HepG2 (cell line): ENCODE results near the gene LINGO1. TPM values are rescaled to one million over a fixed set of nuclear protein-coding genes. Genes with fewer than 3 reads are reported as not detected.

Source experiments
- ATAC-seq: fragments of 200-7000 bp; cut with Tn5 transposase; 3 replicates; pipeline ENCODE4 v1.9.1; 2020; ENCODE audit warnings: mild to moderate bottlenecking, moderate library complexity
- BruUV-seq: library from RNA; stranded (reverse); fragments of 400-500 nt; replicated peaks from 2 replicates; lab custom pipeline; 2021; lab: Mats Ljungman, UMichigan
- CTCF ChIA-PET: fragments of 300-600 bp; formaldehyde crosslinking; extraction: SDS; loops from one replicate; lab custom pipeline; 2021; ENCODE audit warnings: low total read pairs, inconsistent platforms, low intra/inter-chr PET ratio; lab: Yijun Ruan, JAX
- POLR2A ChIA-PET: fragments of 350-600 bp; sonication (Branson Sonifier 250); formaldehyde crosslinking; loops from one replicate; lab custom pipeline; 2020; ENCODE audit warnings: antibody characterized with exemption, inconsistent platforms; lab: Yijun Ruan, JAX
- DNase-seq: peaks from one replicate; pipeline ENCODE4 v3.0.0-alpha.2; 2015; ENCODE audit warnings: low spot score
- FAIRE-seq: peaks from 3 replicates; lab custom pipeline; 2011; peaks lifted over from hg19 to GRCh38; lab: Jason Lieb, UNC
- H2AFZ ChIP-seq: one replicate; pipeline ENCODE4 v1.6.1; 2011; ENCODE audit warnings: low read length, inconsistent platforms
- H3K27ac ChIP-seq: fragments of 300-600 bp; 3 replicates; pipeline ENCODE4 v1.8.0; 2011; ENCODE audit warnings: mixed run types, mild to moderate bottlenecking, mixed read lengths, low read length, inconsistent platforms; ENCODE audit not compliant: insufficient read depth; ENCODE audit errors: extremely low read length
- H3K27me3 ChIP-seq, 2 experiments: fragments of 200-600 bp in 1 of 2; 2 replicates in 1 of 2; 3 replicates in 1 of 2; pipeline versions ENCODE4 v1.6.0 to v1.8.0; 2011; ENCODE audit warnings: low read length in 2 of 2, mild to moderate bottlenecking in 2 of 2, moderate library complexity in 2 of 2, inconsistent platforms in 1 of 2; ENCODE audit not compliant: insufficient read depth in 2 of 2, control insufficient read depth in 1 of 2
- H3K36me3 ChIP-seq, 2 experiments: fragments of 200-600 bp in 1 of 2; replicated peaks in 1 of 2; 2 replicates in 1 of 2; 3 replicates in 1 of 2; pipeline versions ENCODE4 v1.5.1 to v1.8.0; 2011; ENCODE audit warnings: low read length in 2 of 2, inconsistent platforms in 1 of 2; ENCODE audit not compliant: insufficient read depth in 2 of 2, control insufficient read depth in 1 of 2
- H3K4me1 ChIP-seq: 2 replicates; pipeline ENCODE4 v1.5.1; 2012; ENCODE audit warnings: low read length, inconsistent platforms; ENCODE audit not compliant: insufficient read depth
- H3K4me2 ChIP-seq: 2 replicates; pipeline ENCODE4 v1.6.0; 2011; ENCODE audit warnings: low read depth, low read length, inconsistent platforms
- H3K4me3 ChIP-seq, 3 experiments: fragments of 200-600 bp in 1 of 3; sonication (generic), shearing (Covaris generic) in 1 of 3; replicated peaks in 1 of 3; 2 replicates each; pipeline ENCODE4 v1.5.1; 2011 to 2016; ENCODE audit warnings: low read length in 3 of 3, inconsistent platforms in 2 of 3, low read depth in 2 of 3, mild to moderate bottlenecking in 2 of 3, control low read depth in 1 of 3, mixed read lengths in 1 of 3; ENCODE audit not compliant: insufficient read depth in 1 of 3
- H3K79me2 ChIP-seq: one replicate; pipeline ENCODE4 v1.6.1; 2011; ENCODE audit warnings: low read length, inconsistent platforms; ENCODE audit not compliant: insufficient read depth
- H3K9ac ChIP-seq: 2 replicates; pipeline ENCODE4 v1.6.0; 2011; ENCODE audit warnings: mild to moderate bottlenecking, low read depth, low read length, inconsistent platforms; ENCODE audit not compliant: insufficient read depth
- H3K9me3 ChIP-seq: 2 replicates; pipeline ENCODE4 v1.5.1; 2012; ENCODE audit warnings: mild to moderate bottlenecking, low read length
- H4K20me1 ChIP-seq: 2 replicates; pipeline ENCODE4 v1.6.0; 2011; ENCODE audit warnings: inconsistent platforms, mild to moderate bottlenecking, low read length, moderate library complexity; ENCODE audit not compliant: insufficient read depth
- FOXP1 ChIP-seq, 2 experiments: fragments of 450-650 bp in 1 of 2; IDR thresholded peaks; 2 replicates each; pipeline ENCODE4 v1.6.1; 2017 to 2018; ENCODE audit warnings: antibody characterized with exemption in 1 of 2
- NR2C2 ChIP-seq: sonication (generic); formaldehyde crosslinking; IDR thresholded peaks from 2 replicates; pipeline ENCODE4 v1.4.0; 2020; ENCODE audit warnings: missing genetic modification reagents, mild to moderate bottlenecking, moderate library complexity, borderline replicate concordance
- ZFP41 ChIP-seq: sonication (generic); formaldehyde crosslinking; IDR thresholded peaks from 2 replicates; pipeline ENCODE4 v1.4.0; 2020; ENCODE audit warnings: mild to moderate bottlenecking, missing genetic modification reagents, borderline replicate concordance
- ZNF124 ChIP-seq: sonication (generic); formaldehyde crosslinking; IDR thresholded peaks from 2 replicates; pipeline ENCODE4 v1.4.0; 2020; ENCODE audit warnings: missing genetic modification reagents
- ZNF24 ChIP-seq: fragments of 450-650 bp; IDR thresholded peaks from 2 replicates; pipeline ENCODE4 v1.6.1; 2017; ENCODE audit warnings: antibody characterized with exemption, mild to moderate bottlenecking
- WGBS: methylation state at CpG from one replicate; pipeline ENCODE4 v1.1.6; 2017; ENCODE audit warnings: low lambda C conversion rate; 5-methylcytosine and 5-hydroxymethylcytosine counted together
- in situ Hi-C: cut with HindIII; loops from 2 replicates; pipeline ENCODE4 v1.10.0; 2017; ENCODE audit warnings: low pct_unique_long_range_greater_than_20kb; ENCODE audit not compliant: extremely low pct_ligation_motif_present
- intact Hi-C: fragments of 100-400 bp; cut with micrococcal nuclease; formaldehyde crosslinking; loops from one replicate; pipeline ENCODE4 v1.10.0; 2022; ENCODE audit not compliant: unreplicated experiment
- polyA plus RNA-seq, 8 experiments: library from polyadenylated mRNA; depleted of rRNA in 3 of 8; stranded (reverse) in 7 of 8; unstranded in 1 of 8; fragments of >200 nt; fragmentation: Illumina TruSeq in 4 of 8; extraction: Trizol in 4 of 8; gene quantifications; 2 replicates each; pipeline versions ENCODE4 v1.2.1 to v1.2.3, GENCODE V29; 2011 to 2016; ENCODE audit warnings: low read depth in 4 of 8, missing spikeins in 1 of 8, mixed read lengths in 1 of 8; ENCODE audit not compliant: insufficient read depth in 1 of 8
- total RNA-seq, 5 experiments: library from RNA; depleted of rRNA; stranded (reverse); fragments of >200 nt; fragmentation: Illumina TruSeq; extraction: Trizol; gene quantifications; 2 replicates each; pipeline ENCODE4 v1.2.3, GENCODE V29; 2016; ENCODE audit warnings: low read depth in 1 of 5
- TF ChIP-seq, protein P1 (sequence below): sonication (generic); formaldehyde crosslinking; IDR thresholded peaks from 2 replicates; pipeline ENCODE4 v1.4.0; 2020; ENCODE audit warnings: mild to moderate bottlenecking, missing genetic modification reagents, borderline replicate concordance
- TF ChIP-seq, protein P2 (sequence below): sonication (generic); formaldehyde crosslinking; IDR thresholded peaks from 2 replicates; pipeline ENCODE4 v1.4.0; 2020; ENCODE audit warnings: missing genetic modification reagents, borderline replicate concordance
- TF ChIP-seq, protein P3 (sequence below): IDR thresholded peaks from 2 replicates; pipeline ENCODE4 v1.6.1; 2018; ENCODE audit warnings: missing genetic modification reagents
- TF ChIP-seq, protein P4 (sequence below), 2 experiments: fragments of 450-650 bp in 1 of 2; sonication (generic) in 1 of 2; formaldehyde crosslinking; IDR thresholded peaks; 2 replicates each; pipeline versions ENCODE4 v1.5.0 to v1.8.0; 2020 to 2022; ENCODE audit warnings: mild to moderate bottlenecking in 1 of 2, missing genetic modification reagents in 1 of 2
- TF ChIP-seq, protein P5 (sequence below): sonication (generic); formaldehyde crosslinking; conservative IDR thresholded peaks from 2 replicates; pipeline ENCODE4 v1.4.0; 2020; ENCODE audit warnings: missing genetic modification reagents

LINGO1 gene
- total and polyA plus RNA-seq, 2 of the 13 experiments (the other 11 are each of a cell fraction or from before 2014, with no cell fraction given): 0.07 TPM; not detected in 1

DNA sequence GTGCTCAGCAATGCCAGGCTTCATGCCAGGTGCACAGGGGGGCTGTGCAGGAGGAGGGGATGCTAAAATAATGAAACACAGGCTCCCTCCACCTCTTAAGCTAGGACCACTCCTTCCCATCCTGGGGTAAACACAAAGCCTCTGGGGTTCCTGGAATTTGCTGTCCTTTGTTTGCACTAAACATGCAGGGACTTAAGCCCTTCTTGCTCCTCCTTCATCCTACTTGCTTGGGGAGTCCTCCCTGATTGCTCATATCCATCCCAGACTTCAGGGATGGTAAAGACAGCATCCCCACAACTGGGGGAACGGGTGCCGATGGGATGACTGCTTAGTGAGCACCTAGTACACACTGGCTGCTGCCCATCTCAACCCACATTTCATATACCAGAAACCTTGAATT lies 5.1 kb downstream of the LINGO1 start:
- FAIRE-seq (no peak), DNase-seq (no peak), ATAC-seq (no peak)
- H3K4me2 ChIP-seq: no peak overlapping the region
- peaks cover 15% of the 10 kb centered on the region for H3K4me1 ChIP-seq
- no peaks in the 10 kb centered on the region for H4K20me1 ChIP-seq
- BruUV-seq: no TSS peak
- peaks cover 5 to 24% of the 10 kb centered on the region in 2 experiments; a peak in 4 of 5 replicates for H3K27me3 ChIP-seq
- H3K79me2 ChIP-seq: no peaks in the 10 kb centered on the region
- ChIA-PET POLR2A (no interaction called here), CTCF (no interaction called here)
- no peak overlapping the region for H3K9ac ChIP-seq
- no CpG with 5 or more reads among the region's 2 CpGs for WGBS
- H3K36me3 ChIP-seq: no peaks in the 10 kb centered on the region
- no peak overlapping the region for H3K27ac ChIP-seq
- in situ Hi-C loops: loop anchor here (25.0 kb wide), 1 partner anchor 185 kb away; no protein-coding TSS in a partner anchor
- no peak overlapping the region for H2AFZ ChIP-seq
- no peak overlapping the region for H3K4me3 ChIP-seq
- intact Hi-C loops: no loop called here
- no peaks in the 10 kb centered on the region for H3K9me3 ChIP-seq
- TF ChIP-seq, protein P1, sequence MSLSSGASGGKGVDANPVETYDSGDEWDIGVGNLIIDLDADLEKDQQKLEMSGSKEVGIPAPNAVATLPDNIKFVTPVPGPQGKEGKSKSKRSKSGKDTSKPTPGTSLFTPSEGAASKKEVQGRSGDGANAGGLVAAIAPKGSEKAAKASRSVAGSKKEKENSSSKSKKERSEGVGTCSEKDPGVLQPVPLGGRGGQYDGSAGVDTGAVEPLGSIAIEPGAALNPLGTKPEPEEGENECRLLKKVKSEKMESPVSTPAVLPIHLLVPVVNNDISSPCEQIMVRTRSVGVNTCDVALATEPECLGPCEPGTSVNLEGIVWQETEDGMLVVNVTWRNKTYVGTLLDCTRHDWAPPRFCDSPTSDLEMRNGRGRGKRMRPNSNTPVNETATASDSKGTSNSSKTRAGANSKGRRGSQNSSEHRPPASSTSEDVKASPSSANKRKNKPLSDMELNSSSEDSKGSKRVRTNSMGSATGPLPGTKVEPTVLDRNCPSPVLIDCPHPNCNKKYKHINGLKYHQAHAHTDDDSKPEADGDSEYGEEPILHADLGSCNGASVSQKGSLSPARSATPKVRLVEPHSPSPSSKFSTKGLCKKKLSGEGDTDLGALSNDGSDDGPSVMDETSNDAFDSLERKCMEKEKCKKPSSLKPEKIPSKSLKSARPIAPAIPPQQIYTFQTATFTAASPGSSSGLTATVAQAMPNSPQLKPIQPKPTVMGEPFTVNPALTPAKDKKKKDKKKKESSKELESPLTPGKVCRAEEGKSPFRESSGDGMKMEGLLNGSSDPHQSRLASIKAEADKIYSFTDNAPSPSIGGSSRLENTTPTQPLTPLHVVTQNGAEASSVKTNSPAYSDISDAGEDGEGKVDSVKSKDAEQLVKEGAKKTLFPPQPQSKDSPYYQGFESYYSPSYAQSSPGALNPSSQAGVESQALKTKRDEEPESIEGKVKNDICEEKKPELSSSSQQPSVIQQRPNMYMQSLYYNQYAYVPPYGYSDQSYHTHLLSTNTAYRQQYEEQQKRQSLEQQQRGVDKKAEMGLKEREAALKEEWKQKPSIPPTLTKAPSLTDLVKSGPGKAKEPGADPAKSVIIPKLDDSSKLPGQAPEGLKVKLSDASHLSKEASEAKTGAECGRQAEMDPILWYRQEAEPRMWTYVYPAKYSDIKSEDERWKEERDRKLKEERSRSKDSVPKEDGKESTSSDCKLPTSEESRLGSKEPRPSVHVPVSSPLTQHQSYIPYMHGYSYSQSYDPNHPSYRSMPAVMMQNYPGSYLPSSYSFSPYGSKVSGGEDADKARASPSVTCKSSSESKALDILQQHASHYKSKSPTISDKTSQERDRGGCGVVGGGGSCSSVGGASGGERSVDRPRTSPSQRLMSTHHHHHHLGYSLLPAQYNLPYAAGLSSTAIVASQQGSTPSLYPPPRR (CRISPR knock-in tag): no peak
- TF ChIP-seq, protein P2, sequence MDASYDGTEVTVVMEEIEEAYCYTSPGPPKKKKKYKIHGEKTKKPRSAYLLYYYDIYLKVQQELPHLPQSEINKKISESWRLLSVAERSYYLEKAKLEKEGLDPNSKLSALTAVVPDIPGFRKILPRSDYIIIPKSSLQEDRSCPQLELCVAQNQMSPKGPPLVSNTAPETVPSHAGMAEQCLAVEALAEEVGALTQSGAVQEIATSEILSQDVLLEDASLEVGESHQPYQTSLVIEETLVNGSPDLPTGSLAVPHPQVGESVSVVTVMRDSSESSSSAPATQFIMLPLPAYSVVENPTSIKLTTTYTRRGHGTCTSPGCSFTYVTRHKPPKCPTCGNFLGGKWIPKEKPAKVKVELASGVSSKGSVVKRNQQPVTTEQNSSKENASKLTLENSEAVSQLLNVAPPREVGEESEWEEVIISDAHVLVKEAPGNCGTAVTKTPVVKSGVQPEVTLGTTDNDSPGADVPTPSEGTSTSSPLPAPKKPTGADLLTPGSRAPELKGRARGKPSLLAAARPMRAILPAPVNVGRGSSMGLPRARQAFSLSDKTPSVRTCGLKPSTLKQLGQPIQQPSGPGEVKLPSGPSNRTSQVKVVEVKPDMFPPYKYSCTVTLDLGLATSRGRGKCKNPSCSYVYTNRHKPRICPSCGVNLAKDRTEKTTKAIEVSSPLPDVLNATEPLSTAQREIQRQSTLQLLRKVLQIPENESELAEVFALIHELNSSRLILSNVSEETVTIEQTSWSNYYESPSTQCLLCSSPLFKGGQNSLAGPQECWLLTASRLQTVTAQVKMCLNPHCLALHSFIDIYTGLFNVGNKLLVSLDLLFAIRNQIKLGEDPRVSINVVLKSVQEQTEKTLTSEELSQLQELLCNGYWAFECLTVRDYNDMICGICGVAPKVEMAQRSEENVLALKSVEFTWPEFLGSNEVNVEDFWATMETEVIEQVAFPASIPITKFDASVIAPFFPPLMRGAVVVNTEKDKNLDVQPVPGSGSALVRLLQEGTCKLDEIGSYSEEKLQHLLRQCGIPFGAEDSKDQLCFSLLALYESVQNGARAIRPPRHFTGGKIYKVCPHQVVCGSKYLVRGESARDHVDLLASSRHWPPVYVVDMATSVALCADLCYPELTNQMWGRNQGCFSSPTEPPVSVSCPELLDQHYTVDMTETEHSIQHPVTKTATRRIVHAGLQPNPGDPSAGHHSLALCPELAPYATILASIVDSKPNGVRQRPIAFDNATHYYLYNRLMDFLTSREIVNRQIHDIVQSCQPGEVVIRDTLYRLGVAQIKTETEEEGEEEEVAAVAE (CRISPR knock-in tag): no peak
- TF ChIP-seq, protein P3, sequence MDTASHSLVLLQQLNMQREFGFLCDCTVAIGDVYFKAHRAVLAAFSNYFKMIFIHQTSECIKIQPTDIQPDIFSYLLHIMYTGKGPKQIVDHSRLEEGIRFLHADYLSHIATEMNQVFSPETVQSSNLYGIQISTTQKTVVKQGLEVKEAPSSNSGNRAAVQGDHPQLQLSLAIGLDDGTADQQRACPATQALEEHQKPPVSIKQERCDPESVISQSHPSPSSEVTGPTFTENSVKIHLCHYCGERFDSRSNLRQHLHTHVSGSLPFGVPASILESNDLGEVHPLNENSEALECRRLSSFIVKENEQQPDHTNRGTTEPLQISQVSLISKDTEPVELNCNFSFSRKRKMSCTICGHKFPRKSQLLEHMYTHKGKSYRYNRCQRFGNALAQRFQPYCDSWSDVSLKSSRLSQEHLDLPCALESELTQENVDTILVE: no peak
- no peak for TF ChIP-seq ZNF24
- TF ChIP-seq ZFP41 (CRISPR knock-in tag): no peak
- TF ChIP-seq, protein P4, sequence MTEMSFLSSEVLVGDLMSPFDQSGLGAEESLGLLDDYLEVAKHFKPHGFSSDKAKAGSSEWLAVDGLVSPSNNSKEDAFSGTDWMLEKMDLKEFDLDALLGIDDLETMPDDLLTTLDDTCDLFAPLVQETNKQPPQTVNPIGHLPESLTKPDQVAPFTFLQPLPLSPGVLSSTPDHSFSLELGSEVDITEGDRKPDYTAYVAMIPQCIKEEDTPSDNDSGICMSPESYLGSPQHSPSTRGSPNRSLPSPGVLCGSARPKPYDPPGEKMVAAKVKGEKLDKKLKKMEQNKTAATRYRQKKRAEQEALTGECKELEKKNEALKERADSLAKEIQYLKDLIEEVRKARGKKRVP (CRISPR knock-in tag; IDR thresholded peaks at IDR 0.05): no peak
- no peak for TF ChIP-seq ZNF124 (CRISPR knock-in tag)
- no peak for TF ChIP-seq NR2C2
- TF ChIP-seq FOXP1 (IDR thresholded peaks at IDR 0.05): no peak
- no peak for TF ChIP-seq FOXP1 (CRISPR knock-in tag; IDR thresholded peaks at IDR 0.05)
- TF ChIP-seq, protein P5, sequence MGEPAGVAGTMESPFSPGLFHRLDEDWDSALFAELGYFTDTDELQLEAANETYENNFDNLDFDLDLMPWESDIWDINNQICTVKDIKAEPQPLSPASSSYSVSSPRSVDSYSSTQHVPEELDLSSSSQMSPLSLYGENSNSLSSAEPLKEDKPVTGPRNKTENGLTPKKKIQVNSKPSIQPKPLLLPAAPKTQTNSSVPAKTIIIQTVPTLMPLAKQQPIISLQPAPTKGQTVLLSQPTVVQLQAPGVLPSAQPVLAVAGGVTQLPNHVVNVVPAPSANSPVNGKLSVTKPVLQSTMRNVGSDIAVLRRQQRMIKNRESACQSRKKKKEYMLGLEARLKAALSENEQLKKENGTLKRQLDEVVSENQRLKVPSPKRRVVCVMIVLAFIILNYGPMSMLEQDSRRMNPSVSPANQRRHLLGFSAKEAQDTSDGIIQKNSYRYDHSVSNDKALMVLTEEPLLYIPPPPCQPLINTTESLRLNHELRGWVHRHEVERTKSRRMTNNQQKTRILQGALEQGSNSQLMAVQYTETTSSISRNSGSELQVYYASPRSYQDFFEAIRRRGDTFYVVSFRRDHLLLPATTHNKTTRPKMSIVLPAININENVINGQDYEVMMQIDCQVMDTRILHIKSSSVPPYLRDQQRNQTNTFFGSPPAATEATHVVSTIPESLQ (CRISPR knock-in tag): no peak
